ENCODE results near the gene NNT.

GRCh38 chr5:43701227-43701626 lies 98.2 kb downstream of the NNT start:
- TF ChIP-seq POLR2AphosphoS5 (IDR thresholded peaks at IDR 0.05; ENCODE audit: low read depth, low read length) (no peak), FOXP2 (optimal IDR thresholded peaks at IDR 0.05; ENCODE audit: borderline replicate concordance, extremely low read depth, extremely low read length, insufficient read depth) (no peak), SIN3A (IDR thresholded peaks at IDR 0.05; ENCODE audit: borderline replicate concordance, insufficient read depth, low read length) (no peak), TAF1 (IDR thresholded peaks at IDR 0.05; ENCODE audit: borderline replicate concordance, insufficient read depth, low read length) (no peak)
- TF ChIP-seq, protein P1, sequence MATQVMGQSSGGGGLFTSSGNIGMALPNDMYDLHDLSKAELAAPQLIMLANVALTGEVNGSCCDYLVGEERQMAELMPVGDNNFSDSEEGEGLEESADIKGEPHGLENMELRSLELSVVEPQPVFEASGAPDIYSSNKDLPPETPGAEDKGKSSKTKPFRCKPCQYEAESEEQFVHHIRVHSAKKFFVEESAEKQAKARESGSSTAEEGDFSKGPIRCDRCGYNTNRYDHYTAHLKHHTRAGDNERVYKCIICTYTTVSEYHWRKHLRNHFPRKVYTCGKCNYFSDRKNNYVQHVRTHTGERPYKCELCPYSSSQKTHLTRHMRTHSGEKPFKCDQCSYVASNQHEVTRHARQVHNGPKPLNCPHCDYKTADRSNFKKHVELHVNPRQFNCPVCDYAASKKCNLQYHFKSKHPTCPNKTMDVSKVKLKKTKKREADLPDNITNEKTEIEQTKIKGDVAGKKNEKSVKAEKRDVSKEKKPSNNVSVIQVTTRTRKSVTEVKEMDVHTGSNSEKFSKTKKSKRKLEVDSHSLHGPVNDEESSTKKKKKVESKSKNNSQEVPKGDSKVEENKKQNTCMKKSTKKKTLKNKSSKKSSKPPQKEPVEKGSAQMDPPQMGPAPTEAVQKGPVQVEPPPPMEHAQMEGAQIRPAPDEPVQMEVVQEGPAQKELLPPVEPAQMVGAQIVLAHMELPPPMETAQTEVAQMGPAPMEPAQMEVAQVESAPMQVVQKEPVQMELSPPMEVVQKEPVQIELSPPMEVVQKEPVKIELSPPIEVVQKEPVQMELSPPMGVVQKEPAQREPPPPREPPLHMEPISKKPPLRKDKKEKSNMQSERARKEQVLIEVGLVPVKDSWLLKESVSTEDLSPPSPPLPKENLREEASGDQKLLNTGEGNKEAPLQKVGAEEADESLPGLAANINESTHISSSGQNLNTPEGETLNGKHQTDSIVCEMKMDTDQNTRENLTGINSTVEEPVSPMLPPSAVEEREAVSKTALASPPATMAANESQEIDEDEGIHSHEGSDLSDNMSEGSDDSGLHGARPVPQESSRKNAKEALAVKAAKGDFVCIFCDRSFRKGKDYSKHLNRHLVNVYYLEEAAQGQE (IDR thresholded peaks at IDR 0.05; ENCODE audit: insufficient read depth in 1 of 2, low read depth in 2 of 2, low read length in 2 of 2), result no peak

All from PFSK-1 (cell line).